HG03175 (cell line): ENCODE results near the gene SMPDL3A.

Experiments
- ATAC-seq: cut with Tn5 transposase; IDR thresholded peaks from one replicate; pipeline ENCODE4 v1.9.1; 2021; ENCODE audit warnings: mild to moderate bottlenecking, moderate library complexity; ENCODE audit not compliant: unreplicated experiment

SMPDL3A gene

GRCh38 chr6:122853259-122853995, 64.4 kb downstream of the SMPDL3A start:
- peak; percentile 80 for ATAC-seq
